HepG2 (cell line): ENCODE results near the gene KCNAB2. TPM values are rescaled to one million over a fixed set of nuclear protein-coding genes. Genes with fewer than 3 reads are reported as not detected.

Source experiments
- EHMT2 ChIP-seq: fragments of 200-600 bp; sonication (generic); IDR thresholded peaks from 2 replicates; pipeline ENCODE4 v1.7.0; 2017; ENCODE audit warnings: antibody characterized with exemption, low read depth, low read length, borderline replicate concordance
- GABPA ChIP-seq, 2 experiments: IDR thresholded peaks; 2 replicates each; pipeline ENCODE4 v1.6.1; 2011 to 2016; ENCODE audit warnings: low read depth in 2 of 2, low read length in 1 of 2, missing biosample characterization in 1 of 2, missing genetic modification characterization in 1 of 2
- HNF1A ChIP-seq, 2 experiments: sonication (generic) in 1 of 2; formaldehyde crosslinking in 1 of 2; IDR thresholded peaks; 2 replicates each; pipeline versions ENCODE4 v1.4.0 to v1.6.1; 2016 to 2020; ENCODE audit warnings: borderline replicate concordance in 1 of 2, low read depth in 1 of 2, mild to moderate bottlenecking in 1 of 2, missing genetic modification reagents in 1 of 2
- ISL2 ChIP-seq: sonication (generic); formaldehyde crosslinking; IDR thresholded peaks from 2 replicates; pipeline ENCODE4 v1.5.0; 2020; ENCODE audit warnings: missing genetic modification reagents
- MZF1 ChIP-seq: sonication (generic); formaldehyde crosslinking; IDR thresholded peaks from 2 replicates; pipeline ENCODE4 v1.8.1; 2023; ENCODE audit warnings: mild to moderate bottlenecking, missing genetic modification reagents, borderline replicate concordance
- NKX3-1 ChIP-seq: sonication (generic); formaldehyde crosslinking; IDR thresholded peaks from 2 replicates; pipeline ENCODE4 v1.5.0; 2020; ENCODE audit warnings: missing genetic modification reagents
- TAF1 ChIP-seq: sonication (generic); formaldehyde crosslinking; IDR thresholded peaks from 2 replicates; pipeline ENCODE4 v1.4.0; 2020; ENCODE audit warnings: missing genetic modification reagents
- TEF ChIP-seq: sonication (generic); formaldehyde crosslinking; IDR thresholded peaks from 2 replicates; pipeline ENCODE4 v1.5.0; 2020; ENCODE audit warnings: missing genetic modification reagents
- ZBTB39 ChIP-seq: sonication (generic); formaldehyde crosslinking; IDR thresholded peaks from 2 replicates; pipeline ENCODE4 v1.5.0; 2020; ENCODE audit warnings: missing genetic modification reagents
- ZBTB44 ChIP-seq: sonication (generic); formaldehyde crosslinking; IDR thresholded peaks from 2 replicates; pipeline ENCODE4 v1.4.0; 2020; ENCODE audit warnings: missing genetic modification reagents
- ZBTB8A ChIP-seq: sonication (generic); formaldehyde crosslinking; IDR thresholded peaks from 2 replicates; pipeline ENCODE4 v1.4.0; 2020; ENCODE audit warnings: mild to moderate bottlenecking, low read depth, missing genetic modification reagents, borderline replicate concordance
- ZNF280D ChIP-seq: sonication (generic); formaldehyde crosslinking; IDR thresholded peaks from 2 replicates; pipeline ENCODE4 v1.5.1; 2020; ENCODE audit warnings: mild to moderate bottlenecking, missing genetic modification reagents
- ZNF430 ChIP-seq: sonication (generic); formaldehyde crosslinking; IDR thresholded peaks from 2 replicates; pipeline ENCODE4 v1.9.0; 2021; ENCODE audit warnings: mild to moderate bottlenecking, missing genetic modification reagents
- ZNF432 ChIP-seq: sonication (generic); formaldehyde crosslinking; IDR thresholded peaks from 2 replicates; pipeline ENCODE4 v1.5.0; 2020; ENCODE audit warnings: missing genetic modification reagents, mild to moderate bottlenecking, borderline replicate concordance
- ZNF776 ChIP-seq: sonication (generic); formaldehyde crosslinking; IDR thresholded peaks from 2 replicates; pipeline ENCODE4 v1.4.0; 2020; ENCODE audit warnings: mild to moderate bottlenecking, missing genetic modification reagents
- ZNF83 ChIP-seq: sonication (generic); formaldehyde crosslinking; IDR thresholded peaks from 2 replicates; pipeline ENCODE4 v1.4.0; 2020; ENCODE audit warnings: missing genetic modification reagents, mild to moderate bottlenecking, borderline replicate concordance
- polyA plus RNA-seq, 8 experiments: library from polyadenylated mRNA; depleted of rRNA in 3 of 8; stranded (reverse) in 7 of 8; unstranded in 1 of 8; fragments of >200 nt; fragmentation: Illumina TruSeq in 4 of 8; extraction: Trizol in 4 of 8; gene quantifications; 2 replicates each; pipeline versions ENCODE4 v1.2.1 to v1.2.3, GENCODE V29; 2011 to 2016; ENCODE audit warnings: low read depth in 4 of 8, missing spikeins in 1 of 8, mixed read lengths in 1 of 8; ENCODE audit not compliant: insufficient read depth in 1 of 8
- total RNA-seq, 5 experiments: library from RNA; depleted of rRNA; stranded (reverse); fragments of >200 nt; fragmentation: Illumina TruSeq; extraction: Trizol; gene quantifications; 2 replicates each; pipeline ENCODE4 v1.2.3, GENCODE V29; 2016; ENCODE audit warnings: low read depth in 1 of 5

Gene KCNAB2
- total and polyA plus RNA-seq, 2 of the 13 experiments (the other 11 are each of a cell fraction or from before 2014, with no cell fraction given) = 6.2 to 8.8 TPM

- TF ChIP-seq ZNF432 (CRISPR knock-in tag) (no peak), ZNF280D (CRISPR knock-in tag) (peak; percentile 73; the same call in 1 of the 2 replicates), TAF1 (CRISPR knock-in tag) (peak; percentile 88), ZBTB39 (CRISPR knock-in tag) (no peak), HNF1A (IDR thresholded peaks at IDR 0.05; ENCODE audit: low read depth) (no peak), HNF1A (CRISPR knock-in tag; IDR thresholded peaks at IDR 0.05; ENCODE audit: borderline replicate concordance) (no peak), TEF (CRISPR knock-in tag) (no peak), ZNF430 (CRISPR knock-in tag) (0 out of 2 replicates have a peak, but pooled peaks have one; percentile 78), ZBTB44 (CRISPR knock-in tag) (no peak), ZNF83 (no peak), ZBTB8A (no peak), EHMT2 (no peak), MZF1 (no peak), ZNF776 (CRISPR knock-in tag) (no peak; the same call in 1 of the 2 replicates), GABPA (IDR thresholded peaks at IDR 0.05; ENCODE audit: low read depth, low read length) (no peak), GABPA (CRISPR knock-in tag; IDR thresholded peaks at IDR 0.05; ENCODE audit: low read depth) (peak; percentile 69), ISL2 (CRISPR knock-in tag) (no peak), NKX3-1 (CRISPR knock-in tag) (peak; percentile 63; the same call in 1 of the 2 replicates)
These were observed 19.4 kb upstream of the KCNAB2 start (continued) for GRCh38 chr1:6026095-6026809.
